ENCODE results near the gene GNAZ. TPM values are rescaled to one million over a fixed set of nuclear protein-coding genes. Genes with fewer than 3 reads are reported as not detected.

Gene GNAZ
- total and polyA plus RNA-seq, 5 donors, result 2.0 to 3.5 (median 2.8) TPM

GRCh38 chr22:23114721-23115020 is 44.4 kb downstream of the GNAZ start:
- H3K4me1 ChIP-seq (ENCODE audit: control insufficient read depth, insufficient read depth, low read length), result peaks cover 3% of the 10 kb centered on the region
- no peak overlapping the region for H3K4me3 ChIP-seq (ENCODE audit: low read length)
- no peaks in the 10 kb centered on the region for H3K9me3 ChIP-seq (ENCODE audit: control insufficient read depth, low read length)
- intact Hi-C loops (cut with DNase I), result no loop called here
- DNase-seq (no peak), ATAC-seq (no peak)
- H3K27ac ChIP-seq (ENCODE audit: low read length), result no peak overlapping the region
- WGBS, result 94% methylated on average over 2 of the region's 2 CpGs
- H3K27me3 ChIP-seq (ENCODE audit: control insufficient read depth, insufficient read depth), result no peaks in the 10 kb centered on the region

- intact Hi-C loops (cut with DNase I), result no loop called here
- 93% methylated on average over 7 of the region's 7 CpGs for WGBS
These were observed 45.0 kb downstream of the GNAZ start for GRCh38 chr22:23115369-23115768.

GRCh38 chr22:23115825-23116494 is 45.6 kb downstream of the GNAZ start:
- ATAC-seq (no peak), DNase-seq (no peak)
- Histone ChIP-seq H3K27ac (ENCODE audit: low read length) (no peak overlapping the region), H3K4me3 (ENCODE audit: low read length) (no peak overlapping the region), H3K4me1 (ENCODE audit: control insufficient read depth, insufficient read depth, low read length) (peaks cover 3% of the 10 kb centered on the region), H3K9me3 (ENCODE audit: control insufficient read depth, low read length) (no peaks in the 10 kb centered on the region), H3K27me3 (ENCODE audit: control insufficient read depth, insufficient read depth) (no peaks in the 10 kb centered on the region)
- 93% methylated on average over 18 of the region's 18 CpGs for WGBS
- intact Hi-C loops (cut with DNase I), result no loop called here

More at GRCh38 chr22:23115369-23115768, 45.0 kb downstream of the GNAZ start:
- Histone ChIP-seq H3K27ac (ENCODE audit: low read length) (no peak overlapping the region), H3K27me3 (ENCODE audit: control insufficient read depth, insufficient read depth) (no peaks in the 10 kb centered on the region), H3K4me1 (ENCODE audit: control insufficient read depth, insufficient read depth, low read length) (peaks cover 3% of the 10 kb centered on the region), H3K9me3 (ENCODE audit: control insufficient read depth, low read length) (no peaks in the 10 kb centered on the region), H3K4me3 (ENCODE audit: low read length) (no peak overlapping the region)
- no peak for DNase-seq
- ATAC-seq, result no peak

GRCh38 chr22:23116506-23117263 is 46.4 kb downstream of the GNAZ start:
- peak in 1 of 3 donors; percentile 7 for DNase-seq
- peaks cover 3% of the 10 kb centered on the region for H3K4me1 ChIP-seq (ENCODE audit: control insufficient read depth, insufficient read depth, low read length)
- H3K27me3 ChIP-seq (ENCODE audit: control insufficient read depth, insufficient read depth), result no peaks in the 10 kb centered on the region
- intact Hi-C loops (cut with DNase I), result no loop called here
- H3K9me3 ChIP-seq (ENCODE audit: control insufficient read depth, low read length), result no peaks in the 10 kb centered on the region
- H3K4me3 ChIP-seq (ENCODE audit: low read length), result no peak overlapping the region
- H3K27ac ChIP-seq (ENCODE audit: low read length), result no peak overlapping the region
- no peak for ATAC-seq
- WGBS, result 86% methylated on average over 10 of the region's 10 CpGs

GRCh38 chr22:23117275-23117674 is 47.0 kb downstream of the GNAZ start:
- 96% methylated on average over 10 of the region's 10 CpGs for WGBS
- DNase-seq (peak in 1 of 3 donors; percentile 16), ATAC-seq (no peak)
- Histone ChIP-seq H3K9me3 (ENCODE audit: control insufficient read depth, low read length) (no peaks in the 10 kb centered on the region), H3K27ac (ENCODE audit: low read length) (no peak overlapping the region), H3K27me3 (ENCODE audit: control insufficient read depth, insufficient read depth) (no peaks in the 10 kb centered on the region), H3K4me1 (ENCODE audit: control insufficient read depth, insufficient read depth, low read length) (peaks cover 3% of the 10 kb centered on the region), H3K4me3 (ENCODE audit: low read length) (no peak overlapping the region)
- intact Hi-C loops (cut with DNase I), result no loop called here

GRCh38 chr22:23117891-23118646 is 47.8 kb downstream of the GNAZ start:
- no peaks in the 10 kb centered on the region for H3K9me3 ChIP-seq (ENCODE audit: control insufficient read depth, low read length)
- DNase-seq, result peak in 2 of 3 donors; percentile 5 to 19
- WGBS, result 86% methylated on average over 15 of the region's 15 CpGs
- no peak overlapping the region for H3K27ac ChIP-seq (ENCODE audit: low read length)
- ATAC-seq, result no peak
- no peak overlapping the region for H3K4me3 ChIP-seq (ENCODE audit: low read length)
- H3K27me3 ChIP-seq (ENCODE audit: control insufficient read depth, insufficient read depth), result no peaks in the 10 kb centered on the region
- peaks cover under 1% of the 10 kb centered on the region for H3K4me1 ChIP-seq (ENCODE audit: control insufficient read depth, insufficient read depth, low read length)
- intact Hi-C loops (cut with DNase I), result no loop called here

- ATAC-seq, result no peak
- no peaks in the 10 kb centered on the region for H3K4me1 ChIP-seq (ENCODE audit: control insufficient read depth, insufficient read depth, low read length)
- DNase-seq, result peak in 2 of 3 donors; percentile 20 to 31
- H3K4me3 ChIP-seq (ENCODE audit: low read length), result no peak overlapping the region
- intact Hi-C loops (cut with DNase I), result no loop called here
- H3K27me3 ChIP-seq (ENCODE audit: control insufficient read depth, insufficient read depth), result no peaks in the 10 kb centered on the region
- H3K27ac ChIP-seq (ENCODE audit: low read length), result no peak overlapping the region
- WGBS, result 96% methylated on average over 7 of the region's 7 CpGs
- no peaks in the 10 kb centered on the region for H3K9me3 ChIP-seq (ENCODE audit: control insufficient read depth, low read length)
These were observed 48.6 kb downstream of the GNAZ start for GRCh38 chr22:23118647-23119493.

- WGBS, result 74% methylated on average over 15 of the region's 15 CpGs
- DNase-seq, result peak; percentile 8 to 37 (median 30)
- Histone ChIP-seq H3K4me3 (ENCODE audit: low read length) (no peak overlapping the region), H3K27me3 (ENCODE audit: control insufficient read depth, insufficient read depth) (no peaks in the 10 kb centered on the region), H3K27ac (ENCODE audit: low read length) (no peak overlapping the region), H3K9me3 (ENCODE audit: control insufficient read depth, low read length) (no peaks in the 10 kb centered on the region), H3K4me1 (ENCODE audit: control insufficient read depth, insufficient read depth, low read length) (no peaks in the 10 kb centered on the region)
- ATAC-seq, result no peak
- intact Hi-C loops (cut with DNase I), result loop anchor here in 3 of 4 donors (10.0 kb wide), 3 partner anchors 265 to 655 kb away; no protein-coding TSS in a partner anchor
These were observed 49.4 kb downstream of the GNAZ start for GRCh38 chr22:23119494-23120414.

GRCh38 chr22:23120415-23120899 is 50.1 kb downstream of the GNAZ start:
- H3K9me3 ChIP-seq (ENCODE audit: control insufficient read depth, low read length), result no peaks in the 10 kb centered on the region
- peak; percentile 5 to 7 (median 5) for DNase-seq
- no peak overlapping the region for H3K4me3 ChIP-seq (ENCODE audit: low read length)
- H3K27ac ChIP-seq (ENCODE audit: low read length), result no peak overlapping the region
- intact Hi-C loops (cut with DNase I), result loop anchor here in 3 of 4 donors (10.0 kb wide), 3 partner anchors 266 to 656 kb away; no protein-coding TSS in a partner anchor
- no peaks in the 10 kb centered on the region for H3K4me1 ChIP-seq (ENCODE audit: control insufficient read depth, insufficient read depth, low read length)
- WGBS, result 97% methylated on average over 7 of the region's 7 CpGs
- ATAC-seq, result no peak
- H3K27me3 ChIP-seq (ENCODE audit: control insufficient read depth, insufficient read depth), result no peaks in the 10 kb centered on the region
